ENCODE results near the gene ARMC10. TPM values are rescaled to one million over a fixed set of nuclear protein-coding genes. Genes with fewer than 3 reads are reported as not detected.
"Not testable (repeated sequence)": the region's sequence is repeated elsewhere in the genome, so short reads cannot be mapped to it uniquely, and the experiment has no call there.

The ARMC10 gene
- total RNA-seq, 1 donor from 2014 or later = 56.7 TPM

DNA sequence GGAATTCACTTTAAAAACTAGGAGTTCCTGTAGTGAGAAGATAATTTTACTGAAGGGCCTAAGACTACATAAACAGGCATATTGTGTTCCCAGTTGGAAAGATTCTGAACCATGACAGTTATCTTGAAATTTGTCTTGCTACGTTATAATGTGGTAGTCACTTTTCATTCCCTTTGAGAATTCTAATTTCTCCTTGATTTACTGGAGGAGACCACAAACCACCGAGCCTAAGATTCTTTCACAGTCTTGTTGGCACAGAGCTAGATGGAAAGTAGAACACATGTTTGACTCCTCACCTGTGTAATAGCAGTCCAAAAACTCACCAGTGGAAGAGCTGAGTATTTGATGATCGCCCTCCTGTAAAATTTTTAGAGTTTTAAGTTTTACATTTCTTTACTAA lies 4.9 kb downstream of the ARMC10 start:
- DNase-seq (ENCODE audit: low read depth) = no peak
- TF ChIP-seq, protein P1, sequence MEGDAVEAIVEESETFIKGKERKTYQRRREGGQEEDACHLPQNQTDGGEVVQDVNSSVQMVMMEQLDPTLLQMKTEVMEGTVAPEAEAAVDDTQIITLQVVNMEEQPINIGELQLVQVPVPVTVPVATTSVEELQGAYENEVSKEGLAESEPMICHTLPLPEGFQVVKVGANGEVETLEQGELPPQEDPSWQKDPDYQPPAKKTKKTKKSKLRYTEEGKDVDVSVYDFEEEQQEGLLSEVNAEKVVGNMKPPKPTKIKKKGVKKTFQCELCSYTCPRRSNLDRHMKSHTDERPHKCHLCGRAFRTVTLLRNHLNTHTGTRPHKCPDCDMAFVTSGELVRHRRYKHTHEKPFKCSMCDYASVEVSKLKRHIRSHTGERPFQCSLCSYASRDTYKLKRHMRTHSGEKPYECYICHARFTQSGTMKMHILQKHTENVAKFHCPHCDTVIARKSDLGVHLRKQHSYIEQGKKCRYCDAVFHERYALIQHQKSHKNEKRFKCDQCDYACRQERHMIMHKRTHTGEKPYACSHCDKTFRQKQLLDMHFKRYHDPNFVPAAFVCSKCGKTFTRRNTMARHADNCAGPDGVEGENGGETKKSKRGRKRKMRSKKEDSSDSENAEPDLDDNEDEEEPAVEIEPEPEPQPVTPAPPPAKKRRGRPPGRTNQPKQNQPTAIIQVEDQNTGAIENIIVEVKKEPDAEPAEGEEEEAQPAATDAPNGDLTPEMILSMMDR (conservative IDR thresholded peaks at IDR 0.05; ENCODE audit: low read depth, low read length) = no peak
- no peak overlapping the region for H3K4me3 ChIP-seq (ENCODE audit: low read depth, low read length)

DNA sequence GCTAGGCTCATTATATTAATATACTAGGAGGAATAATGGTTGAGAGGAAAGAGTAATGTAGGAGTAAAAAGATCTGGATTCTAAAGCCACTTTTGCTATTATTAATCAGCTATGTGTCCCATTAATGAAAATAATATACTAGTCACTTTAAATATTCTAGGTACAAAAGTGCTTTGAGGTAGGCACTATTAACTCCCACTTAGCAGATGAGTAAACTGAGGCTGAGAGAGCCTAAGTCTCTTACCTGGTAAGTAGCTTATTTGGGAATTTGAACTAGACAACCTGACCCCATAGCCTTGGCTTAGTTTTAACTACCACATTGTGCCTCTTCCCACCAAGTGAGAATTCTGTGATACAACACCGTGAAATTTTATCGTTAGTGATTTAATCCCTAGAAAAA lies 6.0 kb downstream of the ARMC10 start:
- H3K4me3 ChIP-seq (ENCODE audit: low read depth, low read length) = no peak overlapping the region
- no peak for DNase-seq (ENCODE audit: low read depth)
- TF ChIP-seq, protein P1 (conservative IDR thresholded peaks at IDR 0.05; ENCODE audit: low read depth, low read length) = no peak

DNA sequence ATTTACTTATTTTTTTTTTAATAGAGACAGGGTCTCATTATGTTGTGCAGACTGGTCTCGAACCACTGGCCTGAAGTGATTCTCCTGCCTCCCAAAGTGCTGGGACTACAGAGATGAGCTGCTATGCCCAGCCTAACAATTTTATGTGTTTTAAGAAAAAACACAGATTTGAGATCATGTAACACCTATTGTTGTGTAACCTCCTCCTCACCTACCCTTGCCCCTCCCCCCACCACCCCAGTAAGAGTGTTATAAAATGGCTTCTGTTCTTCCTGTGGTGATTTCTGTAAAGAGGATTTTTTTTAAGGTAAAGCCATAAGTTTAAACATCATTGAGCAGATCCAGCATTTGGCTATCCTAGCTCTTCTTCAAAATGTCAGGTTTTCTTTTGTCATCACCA lies 7.6 kb downstream of the ARMC10 start:
- H3K4me3 ChIP-seq (ENCODE audit: low read depth, low read length) = no peak overlapping the region
- DNase-seq (ENCODE audit: low read depth) = no peak
- TF ChIP-seq, protein P1 (conservative IDR thresholded peaks at IDR 0.05; ENCODE audit: low read depth, low read length) = no peak

DNA sequence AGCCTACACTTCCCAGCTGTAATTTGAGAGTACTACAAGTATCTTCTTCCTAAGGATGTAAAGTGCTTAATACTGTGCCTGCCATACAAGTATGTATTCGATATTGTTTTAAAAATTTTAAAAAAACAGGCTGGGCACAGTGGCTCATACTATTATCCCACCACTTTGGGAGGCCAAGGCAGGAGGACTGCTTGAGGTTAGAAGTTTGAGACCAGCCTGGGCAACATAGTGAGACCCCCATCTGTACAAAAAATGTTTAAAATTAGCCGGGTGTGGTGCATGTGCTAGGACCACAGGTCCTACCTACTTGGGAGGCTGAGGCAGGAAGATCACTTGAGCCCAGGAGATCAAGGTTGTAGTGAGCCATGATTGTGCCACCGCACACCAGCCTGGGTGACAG lies 8.3 kb downstream of the ARMC10 start:
- TF ChIP-seq, protein P1 (conservative IDR thresholded peaks at IDR 0.05; ENCODE audit: low read depth, low read length) = no peak
- H3K4me3 ChIP-seq (ENCODE audit: low read depth, low read length) = no peak overlapping the region
- no peak for DNase-seq (ENCODE audit: low read depth)

DNA sequence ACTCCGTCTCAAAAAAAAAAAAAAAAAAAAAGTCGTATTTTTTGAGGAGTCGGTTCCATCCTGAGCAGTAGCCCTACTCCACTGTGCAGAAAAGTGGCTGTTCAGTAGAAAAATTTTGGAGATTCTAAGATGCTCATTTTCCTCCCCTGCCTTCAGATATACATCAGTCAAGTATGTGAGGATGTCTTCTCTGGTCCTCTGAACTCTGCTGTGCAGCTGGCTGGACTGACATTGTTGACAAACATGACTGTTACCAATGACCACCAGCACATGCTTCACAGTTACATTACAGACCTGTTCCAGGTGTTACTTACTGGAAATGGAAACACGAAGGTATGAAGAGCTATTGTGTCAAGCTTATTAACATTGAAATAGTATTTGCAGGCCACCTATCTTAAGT lies 17.4 kb downstream of the ARMC10 start:
- not testable (repeated sequence) for DNase-seq (ENCODE audit: low read depth); H3K4me3 ChIP-seq (ENCODE audit: low read depth, low read length)

DNA sequence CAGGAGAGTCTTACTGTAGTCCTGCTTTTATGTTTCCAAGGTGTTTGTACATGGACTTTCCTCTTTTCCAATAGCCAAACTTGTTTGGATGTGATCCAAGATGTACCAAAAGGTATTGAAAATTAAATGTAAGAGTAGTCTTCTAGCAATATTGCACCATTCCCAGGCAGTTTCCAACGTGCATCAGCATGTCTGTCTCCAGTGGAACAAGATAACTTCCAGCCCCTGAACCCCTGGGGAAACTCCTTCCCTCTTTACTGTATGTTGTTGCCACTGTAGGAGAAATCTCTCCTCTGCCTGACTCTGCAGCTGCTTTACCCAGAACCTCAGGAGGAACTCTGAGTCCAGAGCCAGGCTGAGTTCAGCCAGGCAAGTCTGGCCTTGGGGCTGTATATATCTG lies 18.5 kb downstream of the ARMC10 start:
- DNase-seq (ENCODE audit: low read depth) = no peak
- TF ChIP-seq, protein P1 (conservative IDR thresholded peaks at IDR 0.05; ENCODE audit: low read depth, low read length) = no peak
- H3K4me3 ChIP-seq (ENCODE audit: low read depth, low read length) = no peak overlapping the region

DNA sequence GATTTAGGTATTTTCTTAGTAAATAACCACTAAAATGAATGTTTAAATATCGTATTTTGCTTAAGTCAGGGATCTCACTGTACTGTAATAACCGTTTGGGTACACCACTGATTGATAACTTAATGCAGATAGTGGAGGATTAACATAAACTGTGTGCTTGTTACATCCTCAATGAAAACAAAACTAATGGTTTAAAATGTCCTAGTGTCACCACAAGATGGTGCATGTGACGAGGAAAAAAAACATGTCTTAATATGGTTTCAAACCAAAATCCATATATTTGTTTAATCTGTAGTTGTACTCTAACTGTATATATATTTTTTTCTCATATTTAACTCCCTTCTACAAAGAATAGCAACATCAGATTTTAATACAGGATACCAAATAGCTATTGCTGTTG lies 19.2 kb downstream of the ARMC10 start:
- H3K4me3 ChIP-seq (ENCODE audit: low read depth, low read length) = no peak overlapping the region
- TF ChIP-seq, protein P1 (conservative IDR thresholded peaks at IDR 0.05; ENCODE audit: low read depth, low read length) = peak; percentile 34
- DNase-seq (ENCODE audit: low read depth) = no peak

DNA sequence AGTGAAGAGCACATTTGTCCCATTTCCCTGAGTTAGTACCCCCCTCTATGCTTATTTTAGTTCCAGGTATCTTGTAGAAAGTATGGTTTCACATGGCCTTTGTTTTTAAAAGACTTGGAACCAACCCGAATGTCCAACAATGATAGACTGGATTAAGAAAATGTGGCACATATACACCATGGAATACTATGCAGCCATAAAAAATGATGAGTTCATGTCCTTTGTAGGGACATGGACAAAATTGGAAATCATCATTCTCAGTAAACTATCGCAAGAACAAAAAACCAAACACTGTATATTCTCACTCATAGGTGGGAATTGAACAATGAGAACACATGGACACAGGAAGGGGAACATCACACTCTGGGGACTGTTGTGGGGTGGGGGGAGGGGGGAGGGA lies 20.6 kb downstream of the ARMC10 start:
- H3K4me3 ChIP-seq (ENCODE audit: low read depth, low read length) = not testable (repeated sequence)

More for the DNA sequence above, 20.6 kb downstream of the ARMC10 start:
- not testable (repeated sequence) for DNase-seq (ENCODE audit: low read depth)
